Kidney capillary endothelial cell (primary cell): ENCODE measurements around the gene HAPSTR1.

Experiments used
- DNase-seq: peaks from one replicate; pipeline ENCODE4 v3.0.0-alpha.2; 2018; ENCODE audit warnings: low spot score

HAPSTR1 gene

GRCh38 chr16:9096416-9096952, 5.0 kb downstream of the HAPSTR1 start:
- DNase-seq = no peak

GRCh38 chr16:9097266-9098219, 6.1 kb downstream of the HAPSTR1 start:
- no peak for DNase-seq

- DNase-seq = no peak
These were observed 7.1 kb downstream of the HAPSTR1 start for GRCh38 chr16:9098377-9099090.

- no peak for DNase-seq
These were observed 7.7 kb downstream of the HAPSTR1 start for GRCh38 chr16:9099131-9099625.

GRCh38 chr16:9102379-9102778, 10.9 kb downstream of the HAPSTR1 start:
- DNase-seq = no peak

- no peak for DNase-seq
These were observed 11.5 kb downstream of the HAPSTR1 start for GRCh38 chr16:9102943-9103342.

- no peak for DNase-seq
These were observed 12.1 kb downstream of the HAPSTR1 start for GRCh38 chr16:9103546-9103945.

GRCh38 chr16:9105189-9105588, 13.7 kb downstream of the HAPSTR1 start:
- DNase-seq = no peak

GRCh38 chr16:9107025-9107970, 15.9 kb downstream of the HAPSTR1 start:
- DNase-seq = no peak

- DNase-seq = no peak
These were observed 17.8 kb downstream of the HAPSTR1 start for GRCh38 chr16:9109255-9109654.

- no peak for DNase-seq
These were observed 20.9 kb downstream of the HAPSTR1 start for GRCh38 chr16:9112166-9112843.

GRCh38 chr16:9112844-9113186, 21.4 kb downstream of the HAPSTR1 start:
- no peak for DNase-seq

GRCh38 chr16:9113707-9114106, 22.3 kb downstream of the HAPSTR1 start:
- no peak for DNase-seq

- DNase-seq = no peak
These were observed 22.7 kb downstream of the HAPSTR1 start for GRCh38 chr16:9114112-9114511.

- DNase-seq = no peak
These were observed 23.4 kb downstream of the HAPSTR1 start for GRCh38 chr16:9114842-9115241.

- no peak for DNase-seq
These were observed 23.8 kb downstream of the HAPSTR1 start for GRCh38 chr16:9115277-9115676.

GRCh38 chr16:9116141-9116540, 24.7 kb downstream of the HAPSTR1 start:
- DNase-seq = no peak

- no peak for DNase-seq
These were observed 26.7 kb downstream of the HAPSTR1 start for GRCh38 chr16:9118170-9118569.

- no peak for DNase-seq
These were observed 28.4 kb downstream of the HAPSTR1 start for GRCh38 chr16:9119795-9120194.

GRCh38 chr16:9122342-9122741, 30.9 kb downstream of the HAPSTR1 start:
- DNase-seq = no peak

- no peak for DNase-seq
These were observed 31.5 kb downstream of the HAPSTR1 start for GRCh38 chr16:9122969-9123368.
